HFF-Myc (cell line): ENCODE results near the gene SLC37A2.

Experiments used
- DNase-seq: peaks from one replicate; pipeline ENCODE4 v3.0.0-alpha.2; 2011; ENCODE audit warnings: low read depth; ENCODE audit errors: extremely low read depth
- H3K4me3 ChIP-seq: replicated peaks from 2 replicates; pipeline ENCODE4 v1.5.1; 2011; ENCODE audit warnings: low read depth, mild to moderate bottlenecking, control low read depth, low read length
- CTCF ChIP-seq: IDR thresholded peaks from 2 replicates; pipeline ENCODE4 v1.5.1; 2012; ENCODE audit warnings: mild to moderate bottlenecking, low read depth, low read length, control low read depth; ENCODE audit errors: missing control alignments

The SLC37A2 gene

GRCh38 chr11:125078516-125079140 is 15.5 kb downstream of the SLC37A2 start:
- DNase-seq = no peak
- no peak for TF ChIP-seq CTCF
- no peak overlapping the region for H3K4me3 ChIP-seq

GRCh38 chr11:125079151-125079877 is 16.2 kb downstream of the SLC37A2 start:
- H3K4me3 ChIP-seq = no peak overlapping the region
- no peak for TF ChIP-seq CTCF
- no peak for DNase-seq

GRCh38 chr11:125079878-125080530 is 16.9 kb downstream of the SLC37A2 start:
- no peak for DNase-seq
- H3K4me3 ChIP-seq = no peak overlapping the region
- no peak for TF ChIP-seq CTCF

GRCh38 chr11:125080531-125080911 is 17.4 kb downstream of the SLC37A2 start:
- no peak for DNase-seq
- no peak overlapping the region for H3K4me3 ChIP-seq
- TF ChIP-seq CTCF = no peak

- no peak for DNase-seq
- no peak overlapping the region for H3K4me3 ChIP-seq
- TF ChIP-seq CTCF = no peak
Measured at GRCh38 chr11:125081098-125081798, 18.1 kb downstream of the SLC37A2 start.

GRCh38 chr11:125082040-125082439 is 18.9 kb downstream of the SLC37A2 start:
- no peak for DNase-seq
- no peak for TF ChIP-seq CTCF
- no peak overlapping the region for H3K4me3 ChIP-seq
